Ectodermal cell (in vitro differentiated cells): ENCODE data around the gene SSC5D.

Experiments used
- H3K27ac ChIP-seq: 2 replicates; pipeline ENCODE4 v1.7.0; 2013; ENCODE audit warnings: mild to moderate bottlenecking, low read depth, low read length; ENCODE audit not compliant: insufficient read depth, poor library complexity, severe bottlenecking
- H3K27me3 ChIP-seq: 2 replicates; pipeline ENCODE4 v1.7.0; 2013; ENCODE audit warnings: mild to moderate bottlenecking, low read length; ENCODE audit not compliant: insufficient read depth, control insufficient read depth, poor library complexity, severe bottlenecking
- H3K36me3 ChIP-seq: one replicate; pipeline ENCODE4 v1.7.0; 2013; ENCODE audit warnings: low read length; ENCODE audit not compliant: control insufficient read depth, insufficient read depth
- H3K4me1 ChIP-seq: one replicate; pipeline ENCODE4 v1.7.0; 2013; ENCODE audit warnings: low read length; ENCODE audit not compliant: control insufficient read depth, insufficient read depth
- H3K4me3 ChIP-seq: 2 replicates; pipeline ENCODE4 v1.7.0; 2013; ENCODE audit warnings: low read depth, low read length, control low read depth; ENCODE audit not compliant: insufficient read depth
- H3K9me3 ChIP-seq: 2 replicates; pipeline ENCODE4 v1.7.0; 2013; ENCODE audit warnings: mild to moderate bottlenecking, low read length, moderate library complexity; ENCODE audit not compliant: control insufficient read depth
- WGBS, 2 experiments: methylation state at CpG; one replicate each; pipeline ENCODE4 v1.1.7; 2013; ENCODE audit warnings: missing lambda C conversion rate in 2 of 2; 5-methylcytosine and 5-hydroxymethylcytosine counted together

SSC5D gene

DNA sequence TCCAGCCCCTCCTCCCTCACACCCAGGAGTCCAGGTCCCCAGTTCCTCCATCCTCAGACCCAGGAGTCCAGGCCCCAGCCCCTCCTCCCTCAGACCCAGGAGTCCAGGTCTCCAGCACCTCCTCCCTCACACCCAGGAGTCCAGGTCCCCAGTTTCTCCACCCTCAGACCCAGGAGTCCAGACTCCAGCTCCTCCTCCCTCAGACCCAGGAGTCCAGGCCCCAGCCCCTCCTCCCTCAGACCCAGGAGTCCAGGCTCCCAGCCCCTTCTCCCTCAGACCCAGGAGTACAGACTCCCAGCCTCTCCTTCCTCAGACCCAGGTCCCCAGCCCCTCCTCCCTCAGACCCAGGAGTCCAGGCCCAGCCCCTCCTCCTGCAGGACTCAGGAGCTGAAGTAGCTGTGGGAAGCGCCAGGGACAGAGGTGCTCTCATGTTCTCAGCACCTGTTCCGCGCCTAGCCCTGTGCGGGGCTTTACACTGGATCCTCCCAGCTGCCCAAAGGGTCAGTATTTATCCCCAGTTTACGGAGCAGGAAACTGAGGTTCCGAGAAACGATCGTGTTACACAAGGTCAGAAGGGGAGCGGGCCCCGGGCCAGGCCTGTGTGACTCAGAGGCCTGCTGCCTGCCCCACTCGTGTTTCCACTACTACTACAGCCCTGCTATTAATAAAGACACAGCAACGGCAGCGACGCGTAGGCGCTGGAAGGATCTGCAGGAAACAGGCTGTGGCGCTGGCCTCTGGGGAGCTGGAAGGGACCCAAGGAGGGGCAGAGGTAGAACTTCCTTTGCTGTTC, 58.8 kb downstream of the SSC5D start:
- no peak overlapping the region for H3K4me3 ChIP-seq
- no peaks in the 10 kb centered on the region for H3K36me3 ChIP-seq
- H3K27ac ChIP-seq: no peak overlapping the region
- WGBS, 2 experiments: 80 to 83% methylated on average over 17 of the region's 17 CpGs
- no peaks in the 10 kb centered on the region for H3K9me3 ChIP-seq
- H3K27me3 ChIP-seq: no peaks in the 10 kb centered on the region
- peaks cover 38% of the 10 kb centered on the region for H3K4me1 ChIP-seq

- no peaks in the 10 kb centered on the region for H3K27me3 ChIP-seq
- WGBS, 2 experiments: 5 to 8% methylated on average over 34 to 36 of the region's 36 CpGs
- H3K4me3 ChIP-seq: peak overlapping the region; percentile 44
- H3K4me1 ChIP-seq: peaks cover 45% of the 10 kb centered on the region
- no peaks in the 10 kb centered on the region for H3K9me3 ChIP-seq
- H3K36me3 ChIP-seq: no peaks in the 10 kb centered on the region
- peak overlapping the region; percentile 91 for H3K27ac ChIP-seq
Measured at GRCh38 chr19:55549500-55550320, 61.5 kb downstream of the SSC5D start.

- Histone ChIP-seq H3K4me1 (peaks cover 47% of the 10 kb centered on the region), H3K27ac (peak overlapping the region; percentile 91), H3K27me3 (no peaks in the 10 kb centered on the region), H3K36me3 (no peaks in the 10 kb centered on the region), H3K9me3 (no peaks in the 10 kb centered on the region), H3K4me3 (peak overlapping the region; percentile 44)
- WGBS, 2 experiments: 11 to 17% methylated on average over 4 to 6 of the region's 7 CpGs
Measured at GRCh38 chr19:55550321-55550650, 62.0 kb downstream of the SSC5D start.

DNA sequence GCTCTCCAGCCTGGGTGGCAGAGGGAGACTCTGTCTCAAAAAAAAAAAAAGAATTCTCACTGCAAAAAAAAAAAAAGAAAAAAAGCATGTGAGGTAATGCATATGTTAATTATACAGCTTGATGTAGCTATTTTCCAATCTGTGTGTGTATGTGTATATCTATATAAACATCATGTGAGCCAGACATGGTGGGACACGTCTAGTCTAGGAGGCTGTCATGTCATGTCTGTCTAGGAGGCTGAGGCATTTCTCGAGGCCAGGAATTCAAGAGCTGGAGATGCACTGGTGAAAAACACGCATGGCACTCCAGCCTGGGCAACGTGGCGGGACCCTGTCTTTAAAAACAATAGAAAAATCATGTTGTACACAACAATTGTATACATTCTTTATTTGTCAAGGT, 64.0 kb downstream of the SSC5D start:
- no peaks in the 10 kb centered on the region for H3K9me3 ChIP-seq
- H3K36me3 ChIP-seq: no peaks in the 10 kb centered on the region
- 85 to 92% methylated on average over 5 of the region's 5 CpGs for whole genome bisulfite sequencing, 2 experiments
- H3K27ac ChIP-seq: no peak overlapping the region
- H3K4me3 ChIP-seq: no peak overlapping the region
- no peaks in the 10 kb centered on the region for H3K27me3 ChIP-seq
- peaks cover 29% of the 10 kb centered on the region for H3K4me1 ChIP-seq

DNA sequence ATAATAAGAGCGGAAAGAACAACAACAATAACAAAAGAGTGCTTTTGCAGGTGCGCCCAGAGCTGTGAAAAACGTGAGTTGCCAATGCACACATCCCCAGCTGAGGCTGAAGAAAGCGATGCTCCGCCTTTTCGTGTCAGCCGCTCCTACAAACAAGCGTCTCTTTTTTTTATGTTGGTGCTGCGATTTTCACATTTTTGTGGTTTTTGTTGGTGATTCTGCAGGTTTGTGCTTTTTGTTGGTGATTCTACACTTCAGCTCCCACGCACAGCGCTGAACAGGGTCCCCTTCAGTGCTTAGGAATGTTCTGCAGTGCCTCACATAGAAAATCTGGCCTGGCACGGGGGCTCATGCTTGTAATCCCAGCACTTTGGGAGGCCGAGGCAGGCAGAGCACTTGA, 64.4 kb downstream of the SSC5D start:
- no peaks in the 10 kb centered on the region for H3K9me3 ChIP-seq
- peaks cover 24% of the 10 kb centered on the region for H3K4me1 ChIP-seq
- WGBS, 2 experiments: 38 to 43% methylated on average over 13 of the region's 13 CpGs
- H3K36me3 ChIP-seq: no peaks in the 10 kb centered on the region
- no peak overlapping the region for H3K4me3 ChIP-seq
- no peak overlapping the region for H3K27ac ChIP-seq
- H3K27me3 ChIP-seq: no peaks in the 10 kb centered on the region

DNA sequence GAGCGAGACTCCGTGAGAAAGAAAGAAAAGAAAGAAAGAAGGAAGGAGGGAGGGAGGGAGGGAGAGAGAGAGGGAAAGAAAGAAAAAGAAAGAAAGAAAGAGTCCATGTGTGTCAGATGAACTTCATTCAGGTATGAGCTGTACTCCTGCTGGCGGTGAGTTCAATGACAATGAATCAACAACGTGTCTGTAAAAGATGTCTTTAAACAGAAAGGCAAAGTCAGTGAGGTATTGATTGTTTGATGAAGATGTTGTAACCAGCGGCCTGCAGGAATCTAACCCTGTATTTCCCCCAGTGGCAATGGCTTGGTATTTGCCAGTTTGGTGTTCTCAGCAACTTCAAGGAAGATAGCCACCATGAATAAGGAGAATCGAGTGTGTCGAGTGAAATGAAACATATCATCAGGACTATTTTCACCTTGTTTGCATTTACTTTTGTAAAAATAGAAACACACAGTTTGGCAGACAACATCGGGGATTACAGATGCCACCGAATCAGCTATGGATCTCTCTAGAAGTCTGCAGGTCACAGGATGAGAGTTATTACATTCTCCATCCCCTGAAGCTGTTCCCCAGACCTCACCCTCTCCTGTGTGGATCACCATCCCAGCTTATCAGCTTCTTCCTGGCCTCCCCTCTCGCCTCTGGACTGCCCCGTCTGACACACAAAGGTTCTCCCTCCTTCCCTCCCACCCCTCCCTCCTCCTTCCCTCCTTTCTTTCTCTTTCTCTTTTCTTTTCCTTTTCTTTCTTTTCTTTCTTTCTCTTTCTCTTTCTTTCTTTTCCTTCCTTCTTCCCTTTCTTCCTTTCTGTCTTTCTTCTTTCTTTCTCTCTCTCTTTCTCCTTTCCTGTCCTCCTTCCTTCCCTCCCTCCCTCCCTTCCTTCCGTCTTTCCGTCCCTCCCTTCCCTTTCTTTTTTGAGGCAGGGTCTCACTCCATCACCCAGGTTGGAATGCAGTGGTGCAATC, 65.3 kb downstream of the SSC5D start:
- Histone ChIP-seq H3K4me3 (no peak overlapping the region), H3K27ac (no peak overlapping the region), H3K4me1 (peaks cover 20% of the 10 kb centered on the region), H3K9me3 (no peaks in the 10 kb centered on the region), H3K27me3 (no peaks in the 10 kb centered on the region), H3K36me3 (no peaks in the 10 kb centered on the region)
- WGBS, 2 experiments: 57 to 58% methylated on average over 13 of the region's 13 CpGs

- no peak overlapping the region for H3K27ac ChIP-seq
- H3K36me3 ChIP-seq: no peaks in the 10 kb centered on the region
- H3K4me1 ChIP-seq: peaks cover 20% of the 10 kb centered on the region
- H3K4me3 ChIP-seq: no peak overlapping the region
- WGBS, 2 experiments: 90 to 91% methylated on average over 9 of the region's 9 CpGs
- H3K9me3 ChIP-seq: no peaks in the 10 kb centered on the region
- H3K27me3 ChIP-seq: no peaks in the 10 kb centered on the region
Measured at GRCh38 chr19:55554302-55554701, 66.1 kb downstream of the SSC5D start.

- WGBS, 2 experiments: 47 to 50% methylated on average over 8 of the region's 8 CpGs
- H3K27ac ChIP-seq: no peak overlapping the region
Measured at GRCh38 chr19:55554741-55555152, 66.5 kb downstream of the SSC5D start.

GRCh38 chr19:55559684-55560083, 71.4 kb downstream of the SSC5D start:
- H3K9me3 ChIP-seq: no peaks in the 10 kb centered on the region
- WGBS, 2 experiments: 90% methylated on average over 8 to 9 of the region's 9 CpGs
- no peaks in the 10 kb centered on the region for H3K27me3 ChIP-seq
- no peaks in the 10 kb centered on the region for H3K36me3 ChIP-seq
- H3K27ac ChIP-seq: no peak overlapping the region
- H3K4me3 ChIP-seq: no peak overlapping the region
- peaks cover 6% of the 10 kb centered on the region for H3K4me1 ChIP-seq

More at GRCh38 chr19:55554741-55555152, 66.5 kb downstream of the SSC5D start:
- Histone ChIP-seq H3K4me3 (no peak overlapping the region), H3K27me3 (no peaks in the 10 kb centered on the region), H3K9me3 (no peaks in the 10 kb centered on the region), H3K4me1 (peaks cover 17% of the 10 kb centered on the region), H3K36me3 (no peaks in the 10 kb centered on the region)
